K562 (cell line): ENCODE data around the gene RAB24. TPM values are rescaled to one million over a fixed set of nuclear protein-coding genes. Genes with fewer than 3 reads are reported as not detected.

Experiments
- AFF4 ChIP-seq: sonication (generic); formaldehyde crosslinking; IDR thresholded peaks from 2 replicates; pipeline ENCODE4 v1.8.0; 2023; ENCODE audit warnings: mild to moderate bottlenecking, missing genetic modification reagents
- CBFA2T3 ChIP-seq: fragments of 450-650 bp; IDR thresholded peaks from 2 replicates; pipeline ENCODE4 v1.6.1; 2017
- CCNT2 ChIP-seq: IDR thresholded peaks from 2 replicates; pipeline ENCODE4 v1.6.1; 2011; ENCODE audit warnings: borderline replicate concordance, low read depth, mild to moderate bottlenecking, moderate library complexity, mixed read lengths, low read length; ENCODE audit not compliant: insufficient read length; ENCODE audit errors: extremely low read depth
- CXXC5 ChIP-seq: fragments of 250-450 bp; sonication (Bioruptor Pico); IDR thresholded peaks from 2 replicates; pipeline ENCODE4 v1.8.0; 2022; ENCODE audit warnings: inconsistent platforms, mild to moderate bottlenecking, moderate library complexity
- ETV5 ChIP-seq: sonication (generic); formaldehyde crosslinking; IDR thresholded peaks from 2 replicates; pipeline ENCODE4 v1.4.0; 2020; ENCODE audit warnings: low read depth, mild to moderate bottlenecking, missing genetic modification reagents
- GTF2E2 ChIP-seq: fragments of 200-800 bp; sonication (Bioruptor generic); IDR thresholded peaks from 2 replicates; pipeline ENCODE4 v1.6.1; 2016; ENCODE audit warnings: missing genetic modification characterization, missing compliant biosample characterization
- HDGF ChIP-seq: fragments of 450-650 bp; IDR thresholded peaks from 2 replicates; pipeline ENCODE4 v1.6.1; 2016
- HNRNPLL ChIP-seq: fragments of 200-400 bp; formaldehyde crosslinking; IDR thresholded peaks from 2 replicates; pipeline ENCODE4 v1.6.1; 2017; ENCODE audit warnings: low read length, low read depth, mild to moderate bottlenecking; ENCODE audit not compliant: poor library complexity, severe bottlenecking
- IRF9 ChIP-seq: fragments of 450-650 bp; IDR thresholded peaks from 2 replicates; pipeline ENCODE4 v1.6.1; 2016; ENCODE audit warnings: missing biosample characterization, missing genetic modification characterization
- KAT8 ChIP-seq: fragments of 450-650 bp; IDR thresholded peaks from 2 replicates; pipeline ENCODE4 v1.6.1; 2016; ENCODE audit warnings: low read depth, mild to moderate bottlenecking
- MNT ChIP-seq, 2 experiments: fragments of 450-650 bp; conservative IDR thresholded peaks; 2 replicates each; pipeline ENCODE4 v1.6.1; 2017; ENCODE audit warnings: mild to moderate bottlenecking in 2 of 2, moderate library complexity in 2 of 2
- MTA2 ChIP-seq: fragments of 450-650 bp; IDR thresholded peaks from 2 replicates; pipeline ENCODE4 v1.6.1; 2016; ENCODE audit warnings: low read depth
- NCOA1 ChIP-seq: fragments of 450-650 bp; IDR thresholded peaks from 2 replicates; pipeline ENCODE4 v1.6.1; 2016; ENCODE audit warnings: low read depth
- NFIC ChIP-seq: fragments of 450-650 bp; IDR thresholded peaks from 2 replicates; pipeline ENCODE4 v1.6.1; 2017; ENCODE audit warnings: mild to moderate bottlenecking, inconsistent platforms
- PHF21A ChIP-seq: fragments of 450-650 bp; IDR thresholded peaks from 2 replicates; pipeline ENCODE4 v1.6.1; 2017; ENCODE audit warnings: low read depth, borderline replicate concordance
- PHF8 ChIP-seq: fragments of 200-600 bp; sonication (generic); IDR thresholded peaks from 2 replicates; pipeline ENCODE4 v1.6.1; 2012; ENCODE audit warnings: mixed run types, mild to moderate bottlenecking, inconsistent platforms, low read length, moderate library complexity, borderline replicate concordance
- RBBP5 ChIP-seq: fragments of 200-600 bp; sonication (generic); IDR thresholded peaks from 2 replicates; pipeline ENCODE4 v1.6.1; 2012; ENCODE audit warnings: borderline replicate concordance, mild to moderate bottlenecking, low read length, control low read depth, inconsistent platforms; ENCODE audit not compliant: insufficient read depth, poor library complexity, severe bottlenecking
- USF2 ChIP-seq: sonication (generic); formaldehyde crosslinking; IDR thresholded peaks from 2 replicates; pipeline ENCODE4 v1.5.0; 2020; ENCODE audit warnings: missing genetic modification reagents
- ZNF584 ChIP-seq: fragments of 200-800 bp; sonication (Bioruptor generic); IDR thresholded peaks from 2 replicates; pipeline ENCODE4 v1.6.1; 2016; ENCODE audit warnings: low read depth, mild to moderate bottlenecking, missing genetic modification characterization, missing compliant biosample characterization
- ZNF668 ChIP-seq: fragments of 250-450 bp; sonication (Bioruptor Pico); IDR thresholded peaks from 2 replicates; pipeline ENCODE4 v1.8.0; 2022; ENCODE audit warnings: mild to moderate bottlenecking, inconsistent platforms
- ZNF764 ChIP-seq: fragments of 250-450 bp; sonication (Bioruptor Pico); IDR thresholded peaks from 2 replicates; pipeline ENCODE4 v1.4.0; 2020; ENCODE audit warnings: low read depth, mild to moderate bottlenecking, moderate library complexity
- polyA plus RNA-seq, 8 experiments: library from polyadenylated mRNA; depleted of rRNA in 4 of 8; stranded (reverse) in 5 of 8; unstranded in 3 of 8; fragments of >200 nt; fragmentation: Nextera tagmentation in 2 of 8; fragmentation: Illumina TruSeq in 1 of 8; extraction: Ambion mirVana in 2 of 8; extraction: Trizol in 1 of 8; gene quantifications; 2 replicates each; pipeline versions ENCODE4 v1.2.1 to v1.2.3, GENCODE V29; 2011 to 2014; ENCODE audit warnings: inconsistent platforms in 1 of 8, missing spikeins in 1 of 8
- total RNA-seq, 7 experiments: library from RNA; depleted of rRNA in 6 of 7; stranded (reverse); fragments of >200 nt in 6 of 7; fragmentation: Illumina TruSeq in 2 of 7; extraction: Trizol in 2 of 7; gene quantifications; 2 replicates each; pipeline versions ENCODE4 v1.2.1 to v1.2.3, GENCODE V29; 2011 to 2021; ENCODE audit warnings: low replicate concordance in 1 of 7

RAB24 gene
- total and polyA plus RNA-seq, 9 of the 15 experiments (the other 6 are each of a cell fraction or from before 2014, with no cell fraction given), result 13.9 to 107 (median 34.8) TPM

GRCh38 chr5:177304392-177305119 lies 1.0 kb upstream of the RAB24 start (continued):
- TF ChIP-seq USF2 (CRISPR knock-in tag) (no peak), GTF2E2 (tag) (no peak), CCNT2 (no peak), NCOA1 (no peak), MTA2 (no peak), CBFA2T3 (no peak), RBBP5 (no peak), ETV5 (CRISPR knock-in tag) (no peak), CXXC5 (no peak), ZNF668 (CRISPR knock-in tag) (no peak), HDGF (no peak), ZNF584 (CRISPR knock-in tag) (no peak), PHF21A (no peak), HNRNPLL (no peak), IRF9 (tag) (no peak), MNT (conservative IDR thresholded peaks at IDR 0.05) (peak in 1 of 2 experiments; percentile 57; a peak in 2 of 4 replicates), PHF8 (no peak), AFF4 (CRISPR knock-in tag) (no peak; the same call in 1 of the 2 replicates), ZNF764 (CRISPR knock-in tag) (no peak), KAT8 (no peak), NFIC (peak; percentile 13; the same call in 1 of the 2 replicates)
